ENCODE results near the gene SLC35F3.
"Not testable (repeated sequence)": the region's sequence is repeated elsewhere in the genome, so short reads cannot be mapped to it uniquely, and the experiment has no call there.

SLC35F3 gene

GRCh38 chr1:234169161-234169849, 264.8 kb downstream of the SLC35F3 start:
- no peak for FAIRE-seq

GRCh38 chr1:234170067-234170466, 265.6 kb downstream of the SLC35F3 start:
- FAIRE-seq, result no peak
- DNase-seq (ENCODE audit: extremely low spot score, insufficient read length, low read depth), result no peak

More at GRCh38 chr1:234169161-234169849, 264.8 kb downstream of the SLC35F3 start:
- no peak for DNase-seq (ENCODE audit: extremely low spot score, insufficient read length, low read depth)

GRCh38 chr1:234170622-234171021, 266.1 kb downstream of the SLC35F3 start:
- FAIRE-seq (no peak), DNase-seq (ENCODE audit: extremely low spot score, insufficient read length, low read depth) (no peak)

DNA sequence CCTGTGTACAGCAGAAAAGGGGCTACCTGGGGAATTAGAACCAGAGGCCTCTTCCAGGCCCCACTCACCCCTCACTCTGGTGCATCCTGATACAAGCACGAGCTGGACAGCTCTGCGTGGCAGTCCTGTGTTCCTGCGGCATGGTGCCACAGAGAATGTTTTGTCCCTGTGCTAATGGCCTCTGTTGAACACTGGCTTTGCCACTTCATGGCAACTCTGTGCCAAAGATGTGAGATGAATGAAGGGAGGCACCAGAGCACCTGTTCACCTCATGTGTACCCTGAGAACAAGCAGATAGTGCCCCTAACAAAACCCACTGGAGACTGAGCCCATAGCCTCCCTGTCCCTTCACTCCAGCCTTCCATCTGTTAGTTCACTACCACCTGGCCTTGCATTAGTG, 269.5 kb downstream of the SLC35F3 start:
- FAIRE-seq (no peak), DNase-seq (ENCODE audit: extremely low spot score, insufficient read length, low read depth) (no peak)

GRCh38 chr1:234175363-234175762, 270.9 kb downstream of the SLC35F3 start:
- FAIRE-seq (no peak), DNase-seq (ENCODE audit: extremely low spot score, insufficient read length, low read depth) (no peak)

- FAIRE-seq, result no peak
- no peak for DNase-seq (ENCODE audit: extremely low spot score, insufficient read length, low read depth)
Observed at GRCh38 chr1:234176000-234176399, 271.5 kb downstream of the SLC35F3 start.

DNA sequence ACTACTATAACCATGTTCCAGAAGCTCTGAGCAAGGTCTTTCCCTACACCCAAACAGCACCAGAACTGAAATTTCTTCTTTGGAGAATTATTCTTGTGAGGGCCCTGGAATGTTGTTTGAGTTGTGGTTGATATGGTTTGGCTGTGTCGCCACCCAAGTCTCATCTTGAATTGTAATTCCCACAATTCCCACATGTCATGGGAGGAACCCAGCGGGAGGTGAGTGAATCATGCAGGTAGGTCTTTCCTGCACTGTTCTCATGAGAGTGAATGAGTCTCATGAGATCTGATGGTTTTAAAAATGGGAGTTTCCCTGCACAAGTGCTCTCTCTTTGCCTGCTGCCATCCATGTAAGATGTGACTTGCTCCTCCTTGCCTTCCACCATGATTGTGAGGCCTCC, 272.4 kb downstream of the SLC35F3 start:
- not testable (repeated sequence) for FAIRE-seq

GRCh38 chr1:234185438-234185837, 281.0 kb downstream of the SLC35F3 start:
- DNase-seq (ENCODE audit: extremely low spot score, insufficient read length, low read depth) (no peak), FAIRE-seq (no peak)

More for the DNA sequence above, 272.4 kb downstream of the SLC35F3 start:
- DNase-seq (ENCODE audit: extremely low spot score, insufficient read length, low read depth), result not testable (repeated sequence)

DNA sequence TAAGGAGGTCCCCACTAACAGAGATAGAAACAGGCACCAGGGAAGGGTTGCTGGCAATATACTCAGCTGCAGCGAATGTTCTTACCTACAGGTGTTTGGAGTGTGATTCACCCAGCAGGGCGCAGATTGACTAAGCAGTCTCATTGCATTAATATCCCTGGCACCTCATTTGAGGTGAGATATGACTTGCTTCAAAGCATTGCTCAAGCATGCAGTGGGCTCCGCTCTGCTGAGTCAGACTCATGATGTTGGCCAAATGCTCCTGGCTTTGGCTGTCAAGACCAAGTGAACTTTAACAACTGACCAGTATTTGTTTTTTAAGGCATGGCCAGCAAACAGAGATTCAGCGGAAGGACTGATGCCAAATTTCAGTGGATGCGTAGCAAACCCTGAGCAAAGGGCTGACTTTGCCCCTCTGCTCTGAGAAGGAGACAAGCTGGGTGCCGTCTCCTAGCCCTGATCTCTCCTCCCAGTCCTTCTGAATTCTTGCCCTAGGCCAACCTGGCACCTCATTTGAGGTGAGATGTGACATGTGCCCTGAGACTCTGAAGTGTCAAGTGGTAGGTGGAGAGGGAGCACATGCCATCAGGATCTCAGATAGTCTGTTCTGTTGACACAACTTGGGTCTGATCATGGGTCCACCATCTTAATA, 281.7 kb downstream of the SLC35F3 start:
- DNase-seq (ENCODE audit: extremely low spot score, insufficient read length, low read depth), result no peak

DNA sequence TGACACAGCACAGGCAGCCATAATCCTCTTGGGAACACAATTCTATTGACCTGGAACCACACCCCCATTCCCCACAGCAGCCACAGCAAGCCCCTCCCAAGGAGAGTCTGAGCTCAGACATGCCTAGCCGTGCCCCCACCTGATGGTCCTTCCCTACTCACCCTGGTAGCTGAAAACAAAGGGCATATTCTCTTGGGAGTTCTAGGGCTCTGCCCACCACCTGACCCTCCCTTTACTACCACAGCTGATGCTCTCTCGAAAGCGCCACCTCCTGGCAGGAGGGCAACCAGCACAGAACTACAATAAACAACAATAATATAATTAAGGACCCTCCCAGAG, 283.9 kb downstream of the SLC35F3 start:
- no peak for FAIRE-seq
- no peak for DNase-seq (ENCODE audit: extremely low spot score, insufficient read length, low read depth)

More for the DNA sequence above, 281.7 kb downstream of the SLC35F3 start:
- no peak for FAIRE-seq

- DNase-seq (ENCODE audit: extremely low spot score, insufficient read length, low read depth) (no peak), FAIRE-seq (no peak)
Observed at GRCh38 chr1:234197839-234198238, 293.4 kb downstream of the SLC35F3 start.

DNA sequence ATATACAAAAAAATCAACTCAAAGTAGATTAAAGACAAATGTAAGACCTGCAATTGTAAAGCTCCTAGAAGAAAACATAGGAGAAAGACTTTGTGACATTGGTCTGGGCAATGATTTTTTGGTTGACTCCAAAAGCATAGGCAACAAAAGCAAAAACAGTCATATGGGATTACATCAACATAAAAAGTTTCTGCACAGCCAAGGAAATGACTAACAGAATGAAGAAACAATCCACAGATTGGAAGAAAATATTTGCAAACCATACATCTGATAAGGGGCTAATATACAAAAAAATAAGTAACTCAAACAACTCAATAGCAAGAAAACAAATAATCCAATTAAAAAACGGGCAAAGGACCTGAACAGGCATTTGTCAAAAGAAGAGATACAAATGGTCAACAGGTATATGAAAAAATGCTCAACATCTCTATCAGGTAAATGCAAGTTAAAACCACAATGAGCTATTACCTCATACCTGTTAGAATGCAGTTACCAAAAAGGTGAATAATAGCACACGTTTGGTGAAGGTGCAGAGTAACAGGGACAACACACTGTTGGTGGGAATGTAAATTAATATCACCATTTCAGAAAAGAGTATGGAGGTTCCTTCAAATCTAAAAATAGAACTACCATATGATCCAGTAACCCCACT, 295.1 kb downstream of the SLC35F3 start:
- FAIRE-seq (no peak), DNase-seq (ENCODE audit: extremely low spot score, insufficient read length, low read depth) (no peak)

- DNase-seq (ENCODE audit: extremely low spot score, insufficient read length, low read depth), result no peak
- FAIRE-seq, result no peak
Observed at GRCh38 chr1:234200566-234200965, 296.1 kb downstream of the SLC35F3 start.

GRCh38 chr1:234201600-234201999, 297.1 kb downstream of the SLC35F3 start:
- no peak for FAIRE-seq
- DNase-seq (ENCODE audit: extremely low spot score, insufficient read length, low read depth), result no peak

DNA sequence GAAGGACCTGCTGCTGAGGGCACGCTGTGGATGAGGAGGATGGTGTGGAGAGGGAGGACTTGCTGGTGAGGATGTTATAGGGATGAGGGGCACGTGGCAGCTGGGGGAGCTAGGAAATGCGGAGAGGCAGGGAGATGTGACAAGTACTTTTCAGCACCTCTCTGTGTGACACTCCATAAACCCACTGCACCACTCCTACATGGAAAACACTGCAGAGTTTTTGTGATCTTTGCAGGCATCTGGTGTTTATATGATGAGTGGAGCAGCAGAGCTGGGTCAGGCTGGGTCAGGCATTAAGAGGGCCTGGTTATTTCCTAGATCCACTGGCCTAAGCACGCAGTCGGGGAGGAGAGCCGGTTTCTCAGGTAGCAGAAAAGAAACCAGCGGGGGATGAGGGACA, 301.5 kb downstream of the SLC35F3 start:
- FAIRE-seq (no peak), DNase-seq (ENCODE audit: extremely low spot score, insufficient read length, low read depth) (no peak)

GRCh38 chr1:234206651-234207284, 302.3 kb downstream of the SLC35F3 start:
- FAIRE-seq, result no peak
- no peak for DNase-seq (ENCODE audit: extremely low spot score, insufficient read length, low read depth)

DNA sequence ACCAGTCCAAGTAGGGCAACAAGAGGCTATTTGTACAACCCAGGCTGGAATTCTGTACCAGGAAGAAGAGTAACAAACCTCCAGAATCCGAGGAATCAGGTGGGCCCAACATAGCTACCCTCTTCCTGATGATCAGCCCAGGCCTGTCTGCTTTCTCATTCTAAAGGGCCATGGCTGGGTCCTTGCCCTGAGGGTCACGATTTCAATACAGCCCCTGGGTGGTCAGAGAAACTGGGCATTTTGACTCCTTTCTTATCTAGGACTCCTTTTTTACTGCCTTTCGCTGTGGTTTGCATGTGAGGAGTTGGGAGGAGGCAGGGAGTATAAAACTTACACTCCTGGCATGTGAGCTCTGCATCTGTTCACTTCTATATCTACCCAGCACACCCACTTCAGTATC, 303.9 kb downstream of the SLC35F3 start:
- FAIRE-seq (no peak), DNase-seq (ENCODE audit: extremely low spot score, insufficient read length, low read depth) (no peak)

DNA sequence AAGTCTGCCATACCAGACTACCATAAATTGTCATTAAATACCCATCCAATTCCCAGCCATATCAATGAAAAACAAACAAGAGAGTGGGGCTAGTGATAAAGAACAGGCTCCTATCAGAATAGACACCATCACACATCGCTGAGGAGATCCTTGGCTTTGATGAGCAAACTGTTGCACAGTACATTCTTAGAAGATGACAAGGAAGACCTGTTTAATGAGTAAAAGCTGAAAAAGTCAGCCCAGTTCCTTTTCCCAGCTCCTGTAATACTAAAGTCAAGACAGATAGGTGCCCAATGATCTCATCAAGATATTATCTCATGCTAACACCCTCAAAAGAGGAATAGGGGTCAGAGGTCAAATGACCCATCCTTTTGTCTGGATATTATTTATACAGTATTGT, 304.3 kb downstream of the SLC35F3 start:
- FAIRE-seq (no peak), DNase-seq (ENCODE audit: extremely low spot score, insufficient read length, low read depth) (no peak)

- not testable (repeated sequence) for FAIRE-seq; DNase-seq (ENCODE audit: extremely low spot score, insufficient read length, low read depth)
Observed at GRCh38 chr1:234210429-234210828, 306.0 kb downstream of the SLC35F3 start.

DNA sequence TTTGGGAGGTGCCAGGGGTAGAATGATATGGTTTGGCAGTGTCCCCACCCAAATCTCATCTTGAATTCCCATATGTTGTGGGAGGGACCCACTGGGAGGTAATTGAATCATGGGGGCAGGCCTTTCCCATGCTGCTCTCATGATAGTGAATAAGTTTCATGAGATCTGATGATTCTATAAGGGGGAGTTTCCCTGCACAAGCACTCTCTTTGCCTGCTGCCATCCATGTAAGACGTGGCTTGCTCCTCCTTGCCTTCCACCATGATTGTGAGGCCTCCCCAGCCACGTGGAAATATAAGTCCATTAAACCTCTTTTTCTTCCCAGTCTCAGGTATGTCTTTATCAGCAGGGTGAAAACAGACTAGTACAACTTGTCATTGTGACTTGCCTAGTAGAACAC, 307.4 kb downstream of the SLC35F3 start:
- not testable (repeated sequence) for FAIRE-seq; DNase-seq (ENCODE audit: extremely low spot score, insufficient read length, low read depth)

All from GM18507 (cell line).